K562 (cell line): ENCODE measurements around the gene TAL1. TPM values are rescaled to one million over a fixed set of nuclear protein-coding genes. Genes with fewer than 3 reads are reported as not detected.
A peak's percentile ranks its signal among the peaks of the same experiment; 100 is the strongest.

ENCODE experiments used
- ATAC-seq: fragments of 200-7000 bp; cut with Tn5 transposase; 3 replicates; pipeline ENCODE4 v1.9.1; 2020; ENCODE audit warnings: moderate library complexity
- BruUV-seq: library from RNA; stranded (reverse); fragments of 400-500 nt; replicated peaks from 2 replicates; lab custom pipeline; 2021; lab: Mats Ljungman, UMichigan
- CTCF ChIA-PET: fragments of 300-600 bp; formaldehyde crosslinking; extraction: SDS; loops from one replicate; lab custom pipeline; 2021; ENCODE audit warnings: low intra/inter-chr PET ratio; lab: Yijun Ruan, JAX
- POLR2A ChIA-PET: fragments of 300-600, 350-650 bp; sonication (Branson Sonifier 250); formaldehyde crosslinking; extraction: SDS; loops from one replicate; lab custom pipeline; 2021; ENCODE audit warnings: antibody characterized with exemption, inconsistent platforms; lab: Yijun Ruan, JAX
- DNase-seq, 4 experiments: peaks; one replicate each; pipeline versions ENCODE4 v3.0.0 to v3.0.0-alpha.2; 2011 to 2018; ENCODE audit warnings: low spot score in 3 of 4, mixed read lengths in 3 of 4; ENCODE audit errors: extremely low read depth in 1 of 4
- FAIRE-seq: peaks from 2 replicates; lab custom pipeline; 2011; peaks lifted over from hg19 to GRCh38; lab: Jason Lieb, UNC
- H2AFZ ChIP-seq: 2 replicates; pipeline ENCODE4 v1.6.0; 2011; ENCODE audit warnings: low read depth, low read length, control low read depth, inconsistent platforms
- H3K27ac ChIP-seq: fragments of 200-600 bp; 3 replicates; pipeline ENCODE4 v1.8.0; 2011; ENCODE audit warnings: low read depth, mild to moderate bottlenecking, control low read depth, inconsistent platforms, low read length, moderate library complexity, mixed read lengths; ENCODE audit errors: extremely low read depth
- H3K27me3 ChIP-seq, 2 experiments: fragments of 300-600 bp in 1 of 2; 2 replicates in 1 of 2; 3 replicates in 1 of 2; pipeline versions ENCODE4 v1.6.0 to v1.8.0; 2011; ENCODE audit warnings: inconsistent platforms in 2 of 2, low read length in 2 of 2, mild to moderate bottlenecking in 1 of 2, mixed read lengths in 1 of 2, moderate library complexity in 1 of 2; ENCODE audit not compliant: control insufficient read depth in 2 of 2, insufficient read depth in 2 of 2
- H3K36me3 ChIP-seq: fragments of 300-600 bp; 3 replicates; pipeline ENCODE4 v1.8.0; 2011; ENCODE audit warnings: mild to moderate bottlenecking, low read length, inconsistent platforms; ENCODE audit not compliant: control insufficient read depth, insufficient read depth
- H3K4me1 ChIP-seq, 2 experiments: fragments of 200-600 bp in 1 of 2; replicated peaks in 1 of 2; 2 replicates in 1 of 2; 3 replicates in 1 of 2; pipeline versions ENCODE4 v1.5.1 to v1.8.0; 2011; ENCODE audit warnings: inconsistent platforms in 2 of 2, low read length in 2 of 2, mild to moderate bottlenecking in 1 of 2, mixed read lengths in 1 of 2, moderate library complexity in 1 of 2; ENCODE audit not compliant: control insufficient read depth in 2 of 2, insufficient read depth in 2 of 2
- H3K4me2 ChIP-seq: 2 replicates; pipeline ENCODE4 v1.6.1; 2011; ENCODE audit warnings: low read length, control low read depth, inconsistent platforms, mixed read lengths; ENCODE audit not compliant: insufficient read depth
- H3K4me3 ChIP-seq: fragments of 200-600 bp; sonication (generic), shearing (Covaris generic); 2 replicates; pipeline ENCODE4 v1.5.1; 2016; ENCODE audit warnings: control low read depth, inconsistent platforms
- H3K79me2 ChIP-seq: fragments of 200-600 bp; 3 replicates; pipeline ENCODE4 v1.8.0; 2011; ENCODE audit warnings: low read length, inconsistent platforms; ENCODE audit not compliant: control insufficient read depth, insufficient read depth
- H3K9ac ChIP-seq, 2 experiments: 2 replicates each; pipeline versions ENCODE4 v1.6.0 to v1.6.1; 2011; ENCODE audit warnings: low read depth in 2 of 2, low read length in 2 of 2, control low read depth in 1 of 2, inconsistent platforms in 1 of 2, mild to moderate bottlenecking in 1 of 2, mixed read lengths in 1 of 2; ENCODE audit not compliant: insufficient read depth in 1 of 2
- H3K9me1 ChIP-seq: one replicate; pipeline ENCODE4 v1.6.0; 2011; ENCODE audit warnings: inconsistent platforms, mild to moderate bottlenecking, low read length, moderate library complexity; ENCODE audit not compliant: control insufficient read depth, insufficient read depth
- H3K9me3 ChIP-seq: replicated peaks from 2 replicates; pipeline ENCODE4 v1.5.1; 2011; ENCODE audit warnings: low read depth, low read length, inconsistent platforms; ENCODE audit not compliant: control insufficient read depth, insufficient read depth
- H4K20me1 ChIP-seq: replicated peaks from 2 replicates; pipeline ENCODE4 v1.6.1; 2011; ENCODE audit warnings: low read length, inconsistent platforms, mixed read lengths; ENCODE audit not compliant: control insufficient read depth, insufficient read depth
- BCL6 ChIP-seq: fragments of 250-450 bp; sonication (Bioruptor Pico); IDR thresholded peaks from 2 replicates; pipeline ENCODE4 v1.4.0; 2020
- CCAR2 ChIP-seq: fragments of 200-400 bp; formaldehyde crosslinking; IDR thresholded peaks from 2 replicates; pipeline ENCODE4 v1.6.1; 2017; ENCODE audit warnings: mild to moderate bottlenecking, low read depth, low read length
- CREB1 ChIP-seq, 2 experiments: sonication (generic) in 1 of 2; formaldehyde crosslinking in 1 of 2; IDR thresholded peaks; 2 replicates each; pipeline versions ENCODE4 v1.6.1 to v1.8.0; 2012 to 2022; ENCODE audit warnings: inconsistent platforms in 1 of 2, mild to moderate bottlenecking in 1 of 2, missing genetic modification reagents in 1 of 2, moderate library complexity in 1 of 2
- DMBX1 ChIP-seq: fragments of 250-450 bp; sonication (Bioruptor Pico); IDR thresholded peaks from 2 replicates; pipeline ENCODE4 v1.8.0; 2022; ENCODE audit warnings: inconsistent platforms, mild to moderate bottlenecking, moderate library complexity, borderline replicate concordance
- GABPA ChIP-seq: fragments of 200-800 bp; sonication (Bioruptor generic); conservative IDR thresholded peaks from 2 replicates; pipeline ENCODE4 v1.6.1; 2016; ENCODE audit warnings: low read depth, missing genetic modification characterization, missing compliant biosample characterization
- KDM4B ChIP-seq, 2 experiments: fragments of 450-650 bp in 1 of 2; sonication (generic) in 1 of 2; IDR thresholded peaks; 2 replicates each; pipeline ENCODE4 v1.6.1; 2016 to 2017; ENCODE audit warnings: borderline replicate concordance in 2 of 2, antibody characterized with exemption in 1 of 2, low read depth in 1 of 2, mild to moderate bottlenecking in 1 of 2
- KLF13 ChIP-seq: fragments of 450-650 bp; IDR thresholded peaks from 2 replicates; pipeline ENCODE4 v1.6.1; 2016; ENCODE audit warnings: missing genetic modification characterization, low read depth, mild to moderate bottlenecking, missing compliant biosample characterization, moderate library complexity, borderline replicate concordance
- LEF1 ChIP-seq: fragments of 450-650 bp; IDR thresholded peaks from 2 replicates; pipeline ENCODE4 v1.6.1; 2016; ENCODE audit warnings: mild to moderate bottlenecking
- MTA1 ChIP-seq: fragments of 450-650 bp; IDR thresholded peaks from 2 replicates; pipeline ENCODE4 v1.6.1; 2017; ENCODE audit warnings: borderline replicate concordance
- MYBL2 ChIP-seq, 2 experiments: fragments of 450-650 bp in 1 of 2; sonication (generic) in 1 of 2; formaldehyde crosslinking in 1 of 2; IDR thresholded peaks; 2 replicates each; pipeline versions ENCODE4 v1.6.1 to v1.8.1; 2017 to 2022; ENCODE audit warnings: borderline replicate concordance in 1 of 2, inconsistent platforms in 1 of 2, low read depth in 1 of 2, mild to moderate bottlenecking in 1 of 2, missing genetic modification reagents in 1 of 2, moderate library complexity in 1 of 2
- SMAD3 ChIP-seq: fragments of 450-650 bp; formaldehyde crosslinking; conservative IDR thresholded peaks from 2 replicates; pipeline ENCODE4 v1.4.0; 2020; ENCODE audit warnings: mild to moderate bottlenecking
- TAF1 ChIP-seq: IDR thresholded peaks from 2 replicates; pipeline ENCODE4 v1.6.1; 2011; ENCODE audit warnings: mild to moderate bottlenecking, low read length, moderate library complexity; ENCODE audit not compliant: insufficient read depth, control insufficient read depth, severe bottlenecking; ENCODE audit errors: extremely low read depth
- TBL1XR1 ChIP-seq, 2 experiments: IDR thresholded peaks; 2 replicates each; pipeline ENCODE4 v1.6.1; 2012; ENCODE audit warnings: improper control_type of control experiment in 2 of 2, low read length in 2 of 2, mild to moderate bottlenecking in 1 of 2
- YBX1 ChIP-seq: fragments of 450-650 bp; IDR thresholded peaks from 2 replicates; pipeline ENCODE4 v1.7.1; 2016; ENCODE audit warnings: mild to moderate bottlenecking
- ZC3H11A ChIP-seq: IDR thresholded peaks from 2 replicates; pipeline ENCODE4 v1.6.1; 2012; ENCODE audit warnings: low read depth, low read length, improper control_type of control experiment
- ZNF197 ChIP-seq: fragments of 200-800 bp; sonication (Bioruptor generic); IDR thresholded peaks from 2 replicates; pipeline ENCODE4 v1.6.1; 2016; ENCODE audit warnings: low read depth, missing genetic modification characterization, missing compliant biosample characterization
- ZNF507 ChIP-seq: conservative IDR thresholded peaks from 2 replicates; pipeline ENCODE4 v1.6.1; 2017; ENCODE audit warnings: missing genetic modification characterization, missing compliant biosample characterization
- WGBS: fragments of 100-300 bp; shearing (Covaris generic); methylation state at CpG from one replicate; pipeline ENCODE4 v1.1.6; 2016; ENCODE audit warnings: low coverage, mixed read lengths; ENCODE audit not compliant: insufficient coverage; ENCODE audit errors: missing lambda C conversion rate; 5-methylcytosine and 5-hydroxymethylcytosine counted together
- in situ Hi-C: fragments of 300-500 bp; cut with MboI; formaldehyde crosslinking; loops from 4 replicates; pipeline ENCODE4 v1.15.0; 2018; ENCODE audit warnings: inconsistent platforms, mixed read lengths
- intact Hi-C: fragments of 100-400 bp; cut with micrococcal nuclease; formaldehyde crosslinking; loops from 2 replicates; pipeline ENCODE4 v1.14.2; 2022
- polyA plus RNA-seq, 8 experiments: library from polyadenylated mRNA; depleted of rRNA in 4 of 8; stranded (reverse) in 5 of 8; unstranded in 3 of 8; fragments of >200 nt; fragmentation: Nextera tagmentation in 2 of 8; fragmentation: Illumina TruSeq in 1 of 8; extraction: Ambion mirVana in 2 of 8; extraction: Trizol in 1 of 8; gene quantifications; 2 replicates each; pipeline versions ENCODE4 v1.2.1 to v1.2.3, GENCODE V29; 2011 to 2014; ENCODE audit warnings: inconsistent platforms in 1 of 8, missing spikeins in 1 of 8
- total RNA-seq, 7 experiments: library from RNA; depleted of rRNA in 6 of 7; stranded (reverse); fragments of >200 nt in 6 of 7; fragmentation: Illumina TruSeq in 2 of 7; extraction: Trizol in 2 of 7; gene quantifications; 2 replicates each; pipeline versions ENCODE4 v1.2.1 to v1.2.3, GENCODE V29; 2011 to 2021; ENCODE audit warnings: low replicate concordance in 1 of 7
- TF ChIP-seq, protein P1 (sequence below): fragments of 250-450 bp; sonication (Bioruptor Pico); IDR thresholded peaks from 2 replicates; pipeline ENCODE4 v1.8.0; 2021; ENCODE audit warnings: borderline replicate concordance, mild to moderate bottlenecking, moderate library complexity; ENCODE audit not compliant: poor library complexity, severe bottlenecking
- TF ChIP-seq, protein P2 (sequence below): fragments of 250-450 bp; sonication (Bioruptor Pico); IDR thresholded peaks from 2 replicates; pipeline ENCODE4 v1.8.0; 2022; ENCODE audit warnings: moderate library complexity, mild to moderate bottlenecking, inconsistent platforms
- TF ChIP-seq, protein P3 (sequence below): sonication (generic); formaldehyde crosslinking; IDR thresholded peaks from 2 replicates; pipeline ENCODE4 v1.8.0; 2022; ENCODE audit warnings: mild to moderate bottlenecking, missing genetic modification reagents

The TAL1 gene
- total and polyA plus RNA-seq, 9 of the 15 experiments (the other 6 are each of a cell fraction or from before 2014, with no cell fraction given) = 18.5 to 106 (median 59.7) TPM

DNA sequence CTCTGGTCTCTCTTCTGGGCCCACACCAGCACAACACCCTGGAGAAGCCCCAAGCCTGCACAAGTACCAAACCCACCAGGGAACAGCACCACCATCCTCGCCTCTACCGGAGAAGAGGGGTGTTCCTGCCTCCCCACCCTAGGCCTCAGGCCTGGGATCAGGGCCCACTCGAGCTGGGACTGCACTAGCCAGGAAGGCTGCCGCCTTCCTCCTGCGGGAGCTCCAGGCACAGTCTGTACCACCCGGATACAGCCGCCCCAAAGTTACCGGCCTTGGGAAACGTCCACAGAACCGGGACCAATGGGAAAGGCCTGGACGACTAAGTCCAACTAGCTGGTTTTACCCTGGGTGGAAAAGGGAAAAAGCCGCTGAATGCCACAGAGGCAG lies 3.4 kb downstream of the TAL1 start:
- peak in 1 of 4 experiments; percentile 39 for DNase-seq
- 1% methylated on average over 11 of the region's 12 CpGs for WGBS
- ChIA-PET POLR2A (interaction anchor here (0.5 to 5.2 kb wide), 12 partner anchors 8 to 238 kb away, joined by 3 to 80 read pairs (median 3); no protein-coding TSS in a partner anchor), CTCF (no interaction called here)
- Histone ChIP-seq H4K20me1 (peaks cover 14% of the 10 kb centered on the region; the same call in 1 of the 2 replicates), H3K4me2 (peak overlapping the region; percentile 93), H3K9ac (peak overlapping the region; percentile 98 to 100), H3K27ac (peak overlapping the region; percentile 97), H3K36me3 (peaks cover 40% of the 10 kb centered on the region), H3K9me1 (peaks cover 16% of the 10 kb centered on the region), H3K4me1 (peaks cover 38 to 53% of the 10 kb centered on the region in 2 experiments), H2AFZ (0 out of 2 replicates have a peak overlapping the region, but pooled peaks have one; percentile 6), H3K4me3 (peak overlapping the region; percentile 62), H3K79me2 (peaks cover 82% of the 10 kb centered on the region), H3K9me3 (no peaks in the 10 kb centered on the region), H3K27me3 (no peaks in the 10 kb centered on the region)
- no peak for FAIRE-seq
- ATAC-seq = peak; percentile 4
- BruUV-seq = no TSS peak
- in situ Hi-C loops = no loop called here
- intact Hi-C loops = loop anchor here (1.0 to 5.0 kb wide), 3 partner anchors 34 to 86 kb away; partner anchors contain the start of gene STIL
- no peak for TF ChIP-seq DMBX1
- TF ChIP-seq KDM4B (IDR thresholded peaks at IDR 0.05; ENCODE audit: borderline replicate concordance in 2 of 2, low read depth in 1 of 2) = no peak
- TF ChIP-seq, protein P1, sequence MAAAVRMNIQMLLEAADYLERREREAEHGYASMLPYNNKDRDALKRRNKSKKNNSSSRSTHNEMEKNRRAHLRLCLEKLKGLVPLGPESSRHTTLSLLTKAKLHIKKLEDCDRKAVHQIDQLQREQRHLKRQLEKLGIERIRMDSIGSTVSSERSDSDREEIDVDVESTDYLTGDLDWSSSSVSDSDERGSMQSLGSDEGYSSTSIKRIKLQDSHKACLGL (CRISPR knock-in tag) = no peak
- no peak for TF ChIP-seq MTA1
- TF ChIP-seq TAF1 = peak; percentile 12
- no peak for TF ChIP-seq CCAR2
- TF ChIP-seq LEF1 = no peak
- TF ChIP-seq SMAD3 = no peak
- TF ChIP-seq TBL1XR1 (IDR thresholded peaks at IDR 0.05; ENCODE audit: low read length in 2 of 2) = no peak
- no peak for TF ChIP-seq ZC3H11A
- no peak for TF ChIP-seq ZNF507 (tag)
- TF ChIP-seq MYBL2 (IDR thresholded peaks at IDR 0.05; ENCODE audit: low read depth) = no peak
- no peak for TF ChIP-seq MYBL2 (CRISPR knock-in tag; IDR thresholded peaks at IDR 0.05; ENCODE audit: borderline replicate concordance)
- TF ChIP-seq GABPA = no peak
- TF ChIP-seq CREB1 (IDR thresholded peaks at IDR 0.05) = no peak
- TF ChIP-seq CREB1 (CRISPR knock-in tag; IDR thresholded peaks at IDR 0.05) = no peak
- TF ChIP-seq KLF13 (tag) = no peak
- TF ChIP-seq, protein P2, sequence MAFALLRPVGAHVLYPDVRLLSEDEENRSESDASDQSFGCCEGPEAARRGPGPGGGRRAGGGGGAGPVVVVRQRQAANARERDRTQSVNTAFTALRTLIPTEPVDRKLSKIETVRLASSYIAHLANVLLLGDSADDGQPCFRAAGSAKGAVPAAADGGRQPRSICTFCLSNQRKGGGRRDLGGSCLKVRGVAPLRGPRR (CRISPR knock-in tag) = no peak
- TF ChIP-seq, protein P3, sequence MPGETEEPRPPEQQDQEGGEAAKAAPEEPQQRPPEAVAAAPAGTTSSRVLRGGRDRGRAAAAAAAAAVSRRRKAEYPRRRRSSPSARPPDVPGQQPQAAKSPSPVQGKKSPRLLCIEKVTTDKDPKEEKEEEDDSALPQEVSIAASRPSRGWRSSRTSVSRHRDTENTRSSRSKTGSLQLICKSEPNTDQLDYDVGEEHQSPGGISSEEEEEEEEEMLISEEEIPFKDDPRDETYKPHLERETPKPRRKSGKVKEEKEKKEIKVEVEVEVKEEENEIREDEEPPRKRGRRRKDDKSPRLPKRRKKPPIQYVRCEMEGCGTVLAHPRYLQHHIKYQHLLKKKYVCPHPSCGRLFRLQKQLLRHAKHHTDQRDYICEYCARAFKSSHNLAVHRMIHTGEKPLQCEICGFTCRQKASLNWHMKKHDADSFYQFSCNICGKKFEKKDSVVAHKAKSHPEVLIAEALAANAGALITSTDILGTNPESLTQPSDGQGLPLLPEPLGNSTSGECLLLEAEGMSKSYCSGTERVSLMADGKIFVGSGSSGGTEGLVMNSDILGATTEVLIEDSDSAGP (CRISPR knock-in tag) = no peak
- no peak for TF ChIP-seq BCL6 (CRISPR knock-in tag)
- no peak for TF ChIP-seq ZNF197
- TF ChIP-seq YBX1 = no peak
